ENCODE measurements around the gene MRGPRF.

- TF ChIP-seq, protein P1, sequence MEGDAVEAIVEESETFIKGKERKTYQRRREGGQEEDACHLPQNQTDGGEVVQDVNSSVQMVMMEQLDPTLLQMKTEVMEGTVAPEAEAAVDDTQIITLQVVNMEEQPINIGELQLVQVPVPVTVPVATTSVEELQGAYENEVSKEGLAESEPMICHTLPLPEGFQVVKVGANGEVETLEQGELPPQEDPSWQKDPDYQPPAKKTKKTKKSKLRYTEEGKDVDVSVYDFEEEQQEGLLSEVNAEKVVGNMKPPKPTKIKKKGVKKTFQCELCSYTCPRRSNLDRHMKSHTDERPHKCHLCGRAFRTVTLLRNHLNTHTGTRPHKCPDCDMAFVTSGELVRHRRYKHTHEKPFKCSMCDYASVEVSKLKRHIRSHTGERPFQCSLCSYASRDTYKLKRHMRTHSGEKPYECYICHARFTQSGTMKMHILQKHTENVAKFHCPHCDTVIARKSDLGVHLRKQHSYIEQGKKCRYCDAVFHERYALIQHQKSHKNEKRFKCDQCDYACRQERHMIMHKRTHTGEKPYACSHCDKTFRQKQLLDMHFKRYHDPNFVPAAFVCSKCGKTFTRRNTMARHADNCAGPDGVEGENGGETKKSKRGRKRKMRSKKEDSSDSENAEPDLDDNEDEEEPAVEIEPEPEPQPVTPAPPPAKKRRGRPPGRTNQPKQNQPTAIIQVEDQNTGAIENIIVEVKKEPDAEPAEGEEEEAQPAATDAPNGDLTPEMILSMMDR (IDR thresholded peaks at IDR 0.05): no peak
- no peak for TF ChIP-seq EZH2 (IDR thresholded peaks at IDR 0.05; ENCODE audit: borderline replicate concordance, insufficient read depth, low read depth, low read length, poor library complexity, severe bottlenecking)
These were observed 49.3 kb upstream of the MRGPRF start for GRCh38 chr11:69062169-69062855.

Measured in B cell (primary cell).